OCI-LY1 (cell line): ENCODE results near the gene TPST1.

ENCODE experiments used
- H2AFZ ChIP-seq: fragments of 200-600 bp; sonication (generic), shearing (Covaris generic); 2 replicates; pipeline ENCODE4 v1.6.0; 2014; ENCODE audit warnings: antibody characterized with exemption, mild to moderate bottlenecking, low read length
- H3F3A ChIP-seq: fragments of 200-600 bp; sonication (generic), shearing (Covaris generic); 2 replicates; pipeline ENCODE4 v1.6.0; 2014; ENCODE audit warnings: mild to moderate bottlenecking, antibody characterized with exemption, low read length, moderate library complexity; ENCODE audit not compliant: insufficient read depth
- H3K27ac ChIP-seq: fragments of 200-600 bp; sonication (generic); 2 replicates; pipeline ENCODE4 v1.5.1; 2014; ENCODE audit warnings: low read length, mixed run types, mild to moderate bottlenecking, low read depth; ENCODE audit not compliant: poor library complexity, severe bottlenecking
- H3K27me3 ChIP-seq: fragments of 200-600 bp; sonication (generic); 2 replicates; pipeline ENCODE4 v1.6.0; 2014; ENCODE audit warnings: antibody characterized with exemption, mild to moderate bottlenecking, low read length, moderate library complexity; ENCODE audit not compliant: insufficient read depth
- H3K36me3 ChIP-seq: fragments of 200-600 bp; sonication (generic); 2 replicates; pipeline ENCODE4 v1.6.1; 2014; ENCODE audit warnings: mild to moderate bottlenecking, antibody characterized with exemption, low read length, moderate library complexity, mixed read lengths; ENCODE audit not compliant: insufficient read depth
- H3K4me1 ChIP-seq: fragments of 200-600 bp; sonication (generic); 2 replicates; pipeline ENCODE4 v1.5.1; 2014; ENCODE audit warnings: mild to moderate bottlenecking, low read length, moderate library complexity; ENCODE audit not compliant: insufficient read depth, severe bottlenecking
- H3K4me2 ChIP-seq: fragments of 200-600 bp; sonication (generic), shearing (Covaris generic); 2 replicates; pipeline ENCODE4 v1.6.1; 2014; ENCODE audit warnings: low read length
- H3K4me3 ChIP-seq: fragments of 200-600 bp; sonication (generic); 2 replicates; pipeline ENCODE4 v1.5.1; 2014; ENCODE audit warnings: low read length, low read depth, mild to moderate bottlenecking, mixed read lengths; ENCODE audit not compliant: poor library complexity, severe bottlenecking
- H3K79me2 ChIP-seq: fragments of 200-600 bp; shearing (Covaris generic); 2 replicates; pipeline ENCODE4 v1.6.1; 2016; ENCODE audit warnings: mixed run types, low read length, mixed read lengths; ENCODE audit not compliant: insufficient read depth
- H3K9ac ChIP-seq: fragments of 200-600 bp; sonication (generic), shearing (Covaris generic); 2 replicates; pipeline ENCODE4 v1.6.1; 2014; ENCODE audit warnings: mild to moderate bottlenecking, low read length, mixed read lengths
- H3K9me2 ChIP-seq: fragments of 200-600 bp; sonication (generic), shearing (Covaris generic); 2 replicates; pipeline ENCODE4 v1.6.1; 2014; ENCODE audit warnings: low read depth, mild to moderate bottlenecking, low read length, mixed read lengths
- H3K9me3 ChIP-seq: fragments of 200-600 bp; shearing (Covaris generic); 2 replicates; pipeline ENCODE4 v1.6.1; 2014; ENCODE audit warnings: low read length, mixed read lengths
- H4K20me1 ChIP-seq: fragments of 200-600 bp; sonication (generic), shearing (Covaris generic); 2 replicates; pipeline ENCODE4 v1.6.0; 2016; ENCODE audit warnings: mild to moderate bottlenecking, low read length; ENCODE audit not compliant: insufficient read depth
- EZH2 ChIP-seq: fragments of 200-600 bp; sonication (generic), shearing (Covaris generic); IDR thresholded peaks from 2 replicates; pipeline ENCODE4 v1.8.0; 2017; ENCODE audit warnings: borderline replicate concordance, mixed run types, mild to moderate bottlenecking, antibody characterized with exemption, low read length, moderate library complexity, mixed read lengths
- TF ChIP-seq, protein P1 (sequence below): fragments of 200-600 bp; sonication (generic), shearing (Covaris generic); IDR thresholded peaks from 2 replicates; pipeline ENCODE4 v1.5.1; 2017; ENCODE audit warnings: mild to moderate bottlenecking, antibody characterized with exemption, low read length, moderate library complexity, mixed read lengths

TPST1 gene

GRCh38 chr7:66403564-66403963, 198.4 kb downstream of the TPST1 start:
- H3K79me2 ChIP-seq = no peaks in the 10 kb centered on the region
- H3K4me1 ChIP-seq = no peaks in the 10 kb centered on the region
- H3K27ac ChIP-seq = no peak overlapping the region
- no peaks in the 10 kb centered on the region for H3K9me3 ChIP-seq
- H2AFZ ChIP-seq = no peak overlapping the region
- H3K4me3 ChIP-seq = no peak overlapping the region
- TF ChIP-seq EZH2 = no peak
- TF ChIP-seq, protein P1, sequence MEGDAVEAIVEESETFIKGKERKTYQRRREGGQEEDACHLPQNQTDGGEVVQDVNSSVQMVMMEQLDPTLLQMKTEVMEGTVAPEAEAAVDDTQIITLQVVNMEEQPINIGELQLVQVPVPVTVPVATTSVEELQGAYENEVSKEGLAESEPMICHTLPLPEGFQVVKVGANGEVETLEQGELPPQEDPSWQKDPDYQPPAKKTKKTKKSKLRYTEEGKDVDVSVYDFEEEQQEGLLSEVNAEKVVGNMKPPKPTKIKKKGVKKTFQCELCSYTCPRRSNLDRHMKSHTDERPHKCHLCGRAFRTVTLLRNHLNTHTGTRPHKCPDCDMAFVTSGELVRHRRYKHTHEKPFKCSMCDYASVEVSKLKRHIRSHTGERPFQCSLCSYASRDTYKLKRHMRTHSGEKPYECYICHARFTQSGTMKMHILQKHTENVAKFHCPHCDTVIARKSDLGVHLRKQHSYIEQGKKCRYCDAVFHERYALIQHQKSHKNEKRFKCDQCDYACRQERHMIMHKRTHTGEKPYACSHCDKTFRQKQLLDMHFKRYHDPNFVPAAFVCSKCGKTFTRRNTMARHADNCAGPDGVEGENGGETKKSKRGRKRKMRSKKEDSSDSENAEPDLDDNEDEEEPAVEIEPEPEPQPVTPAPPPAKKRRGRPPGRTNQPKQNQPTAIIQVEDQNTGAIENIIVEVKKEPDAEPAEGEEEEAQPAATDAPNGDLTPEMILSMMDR = no peak
- H3K36me3 ChIP-seq = peaks cover 28% of the 10 kb centered on the region; the same call in 1 of the 2 replicates
- H3K27me3 ChIP-seq = no peaks in the 10 kb centered on the region
- no peaks in the 10 kb centered on the region for H3F3A ChIP-seq
- no peaks in the 10 kb centered on the region for H4K20me1 ChIP-seq
- H3K4me2 ChIP-seq = no peak overlapping the region
- no peak overlapping the region for H3K9ac ChIP-seq
- no peaks in the 10 kb centered on the region for H3K9me2 ChIP-seq

- no peaks in the 10 kb centered on the region for H3K27me3 ChIP-seq
- no peaks in the 10 kb centered on the region for H3K9me2 ChIP-seq
- H3K27ac ChIP-seq = no peak overlapping the region
- H3K79me2 ChIP-seq = no peaks in the 10 kb centered on the region
- H3K4me3 ChIP-seq = no peak overlapping the region
- no peaks in the 10 kb centered on the region for H3F3A ChIP-seq
- no peak overlapping the region for H2AFZ ChIP-seq
- H3K9ac ChIP-seq = no peak overlapping the region
- peaks cover 13% of the 10 kb centered on the region for H3K4me1 ChIP-seq
- no peaks in the 10 kb centered on the region for H3K9me3 ChIP-seq
- H4K20me1 ChIP-seq = no peaks in the 10 kb centered on the region
- H3K4me2 ChIP-seq = no peak overlapping the region
- peaks cover 13% of the 10 kb centered on the region; the same call in 1 of the 2 replicates for H3K36me3 ChIP-seq
- TF ChIP-seq, protein P1 = no peak
- TF ChIP-seq EZH2 = no peak
Measured at GRCh38 chr7:66409493-66409892, 204.4 kb downstream of the TPST1 start.
